HFFc6 (cell line): ENCODE results near the gene CYSTM1. TPM values are rescaled to one million over a fixed set of nuclear protein-coding genes. Genes with fewer than 3 reads are reported as not detected.

Source experiments
- DNase-seq: peaks from one replicate; pipeline ENCODE4 v3.0.0-alpha.2; 2018
- H3K27ac Mint-ChIP-seq: 2 replicates; pipeline ENCODE4 v1.8.0; 2020; ENCODE audit warnings: mild to moderate bottlenecking, mixed read lengths
- H3K27me3 Mint-ChIP-seq: 2 replicates; pipeline ENCODE4 v1.8.0; 2021; ENCODE audit warnings: mild to moderate bottlenecking, moderate library complexity, mixed read lengths; ENCODE audit not compliant: insufficient read depth
- H3K36me3 Mint-ChIP-seq: 2 replicates; pipeline ENCODE4 v1.8.0; 2021; ENCODE audit warnings: low read depth, mixed read lengths
- H3K4me1 Mint-ChIP-seq: 2 replicates; pipeline ENCODE4 v1.8.0; 2020; ENCODE audit warnings: low read depth, mixed read lengths
- H3K4me3 Mint-ChIP-seq: 2 replicates; pipeline ENCODE4 v1.8.0; 2020; ENCODE audit warnings: mild to moderate bottlenecking, moderate library complexity, mixed read lengths
- H3K9me3 Mint-ChIP-seq: 2 replicates; pipeline ENCODE4 v1.8.0; 2020; ENCODE audit warnings: mild to moderate bottlenecking, mixed read lengths
- CTCF ChIP-seq: fragments of 200-600 bp; sonication (generic); IDR thresholded peaks from 2 replicates; pipeline ENCODE4 v1.5.0; 2021; ENCODE audit warnings: antibody characterized with exemption, mild to moderate bottlenecking
- total RNA-seq, 6 experiments: library from RNA; stranded (reverse); fragmentation: NEBNext Ultra II Directional; extraction: Animal tissue kit (Norgen Biotek cat#: 25700); gene quantifications; 2 replicates in 1 of 6; 3 replicates in 5 of 6; pipeline ENCODE4 v1.2.3, GENCODE V29; 2021

The CYSTM1 gene
- total RNA-seq, 6 experiments from 2014 or later, result 11.6 to 16.7 (median 12.5) TPM

GRCh38 chr5:140205952-140206351 is 31.0 kb downstream of the CYSTM1 start:
- Mint-ChIP-seq H3K9me3 (no peaks in the 10 kb centered on the region), H3K27ac (no peak overlapping the region; the same call in 1 of the 2 replicates), H3K4me3 (no peak overlapping the region), H3K36me3 (no peaks in the 10 kb centered on the region), H3K27me3 (no peaks in the 10 kb centered on the region; the same call in 1 of the 2 replicates), H3K4me1 (peaks cover 40% of the 10 kb centered on the region)
- DNase-seq, result no peak
- peak; percentile 34; the same call in 1 of the 2 replicates for TF ChIP-seq CTCF

GRCh38 chr5:140207250-140207964 is 32.4 kb downstream of the CYSTM1 start:
- no peak for DNase-seq
- H3K4me1 Mint-ChIP-seq, result peaks cover 30% of the 10 kb centered on the region
- H3K9me3 Mint-ChIP-seq, result no peaks in the 10 kb centered on the region
- no peak overlapping the region for H3K27ac Mint-ChIP-seq
- no peaks in the 10 kb centered on the region; the same call in 1 of the 2 replicates for H3K27me3 Mint-ChIP-seq
- H3K36me3 Mint-ChIP-seq, result no peaks in the 10 kb centered on the region
- no peak for TF ChIP-seq CTCF
- H3K4me3 Mint-ChIP-seq, result no peak overlapping the region

- H3K9me3 Mint-ChIP-seq, result no peaks in the 10 kb centered on the region
- TF ChIP-seq CTCF, result no peak
- no peaks in the 10 kb centered on the region for H3K36me3 Mint-ChIP-seq
- no peaks in the 10 kb centered on the region; the same call in 1 of the 2 replicates for H3K27me3 Mint-ChIP-seq
- H3K4me3 Mint-ChIP-seq, result no peak overlapping the region
- peaks cover 26% of the 10 kb centered on the region for H3K4me1 Mint-ChIP-seq
- no peak for DNase-seq
- no peak overlapping the region for H3K27ac Mint-ChIP-seq
These were observed 33.1 kb downstream of the CYSTM1 start for GRCh38 chr5:140208065-140208464.

- TF ChIP-seq CTCF, result no peak
- no peaks in the 10 kb centered on the region for H3K36me3 Mint-ChIP-seq
- no peak overlapping the region for H3K27ac Mint-ChIP-seq
- H3K4me3 Mint-ChIP-seq, result no peak overlapping the region
- peaks cover 11% of the 10 kb centered on the region for H3K4me1 Mint-ChIP-seq
- H3K9me3 Mint-ChIP-seq, result no peaks in the 10 kb centered on the region
- H3K27me3 Mint-ChIP-seq, result no peaks in the 10 kb centered on the region
- DNase-seq, result no peak
These were observed 38.5 kb downstream of the CYSTM1 start for GRCh38 chr5:140213370-140213983.

- Mint-ChIP-seq H3K9me3 (no peaks in the 10 kb centered on the region), H3K27ac (no peak overlapping the region), H3K4me3 (no peak overlapping the region), H3K36me3 (no peaks in the 10 kb centered on the region), H3K27me3 (no peaks in the 10 kb centered on the region), H3K4me1 (peaks cover 15% of the 10 kb centered on the region)
- TF ChIP-seq CTCF, result no peak
- peak; percentile 46 for DNase-seq
These were observed 39.8 kb downstream of the CYSTM1 start for GRCh38 chr5:140214831-140215230.
